GM18505 (cell line): ENCODE measurements around the gene GGT6.

Experiments
- ATAC-seq: cut with Tn5 transposase; IDR thresholded peaks from one replicate; pipeline ENCODE4 v1.9.1; 2021; ENCODE audit not compliant: unreplicated experiment
- POLR2A ChIP-seq: IDR thresholded peaks from 4 replicates; pipeline ENCODE4 v1.6.1; 2011; ENCODE audit warnings: borderline replicate concordance; ENCODE audit not compliant: insufficient read depth, insufficient read length; ENCODE audit errors: extremely low read depth

Gene GGT6

GRCh38 chr17:4576729-4577322 is 16.4 kb upstream of the GGT6 start:
- TF ChIP-seq POLR2A = no peak
- no peak for ATAC-seq

GRCh38 chr17:4576161-4576558 is 15.8 kb upstream of the GGT6 start:
- no peak for TF ChIP-seq POLR2A
- no peak for ATAC-seq

GRCh38 chr17:4574448-4575045 is 14.2 kb upstream of the GGT6 start:
- TF ChIP-seq POLR2A = no peak
- ATAC-seq = no peak

GRCh38 chr17:4573669-4574068 is 13.3 kb upstream of the GGT6 start:
- TF ChIP-seq POLR2A = no peak
- no peak for ATAC-seq

- TF ChIP-seq POLR2A = no peak
- no peak for ATAC-seq
Observed at GRCh38 chr17:4573115-4573514, 12.7 kb upstream of the GGT6 start.

- no peak for ATAC-seq
- no peak for TF ChIP-seq POLR2A
Observed at GRCh38 chr17:4572131-4572530, 11.8 kb upstream of the GGT6 start.

- no peak for ATAC-seq
- no peak for TF ChIP-seq POLR2A
Observed at GRCh38 chr17:4569591-4569990, 9.2 kb upstream of the GGT6 start.

GRCh38 chr17:4566785-4567184 is 6.4 kb upstream of the GGT6 start:
- TF ChIP-seq POLR2A = no peak
- no peak for ATAC-seq

- ATAC-seq = no peak
- no peak for TF ChIP-seq POLR2A
Observed at GRCh38 chr17:4565209-4566141, 5.1 kb upstream of the GGT6 start.

- ATAC-seq = no peak
- TF ChIP-seq POLR2A = no peak
Observed at GRCh38 chr17:4562015-4562969, 1.9 kb upstream of the GGT6 start.

- no peak for TF ChIP-seq POLR2A
Observed at GRCh38 chr17:4560837-4561256, 470 bp upstream of the GGT6 start.

GRCh38 chr17:4559966-4560365 is 411 bp downstream of the GGT6 start:
- TF ChIP-seq POLR2A = no peak
- ATAC-seq = no peak

More at GRCh38 chr17:4560837-4561256, 470 bp upstream of the GGT6 start:
- no peak for ATAC-seq

- ATAC-seq = no peak
- TF ChIP-seq POLR2A = no peak
Observed at GRCh38 chr17:4559139-4559791, 1.1 kb downstream of the GGT6 start.

- no peak for TF ChIP-seq POLR2A
- no peak for ATAC-seq
Observed at GRCh38 chr17:4558347-4558971, 1.9 kb downstream of the GGT6 start.
